AG04449 (cell line): Measurements from ENCODE around the gene HIRA.
"Not testable (repeated sequence)": the region's sequence is repeated elsewhere in the genome, so short reads cannot be mapped to it uniquely, and the experiment has no call there.

Experiments used
- CTCF ChIA-PET: fragments of 350-600 bp; formaldehyde crosslinking; extraction: SDS; loops from one replicate; lab custom pipeline; 2021; ENCODE audit warnings: antibody characterized with exemption; lab: Yijun Ruan, JAX
- POLR2A ChIA-PET: fragments of 400-600, 350-600 bp; formaldehyde crosslinking; extraction: SDS; loops from one replicate; lab custom pipeline; 2020; ENCODE audit warnings: antibody characterized with exemption, inconsistent platforms; lab: Yijun Ruan, JAX
- DNase-seq: peaks from one replicate; pipeline ENCODE4 v3.0.0-alpha.2; 2010; ENCODE audit warnings: low read depth, low spot score
- H3K4me3 ChIP-seq: 2 replicates; pipeline ENCODE4 v1.5.1; 2011; ENCODE audit warnings: low read depth, mild to moderate bottlenecking, control low read depth, low read length
- TF ChIP-seq, protein P1 (sequence below): IDR thresholded peaks from one replicate; pipeline ENCODE4 v1.5.1; 2011; ENCODE audit warnings: mild to moderate bottlenecking, moderate library complexity, low read length, control low read depth, inconsistent platforms; ENCODE audit not compliant: insufficient read depth; ENCODE audit errors: missing control alignments

The HIRA gene

DNA sequence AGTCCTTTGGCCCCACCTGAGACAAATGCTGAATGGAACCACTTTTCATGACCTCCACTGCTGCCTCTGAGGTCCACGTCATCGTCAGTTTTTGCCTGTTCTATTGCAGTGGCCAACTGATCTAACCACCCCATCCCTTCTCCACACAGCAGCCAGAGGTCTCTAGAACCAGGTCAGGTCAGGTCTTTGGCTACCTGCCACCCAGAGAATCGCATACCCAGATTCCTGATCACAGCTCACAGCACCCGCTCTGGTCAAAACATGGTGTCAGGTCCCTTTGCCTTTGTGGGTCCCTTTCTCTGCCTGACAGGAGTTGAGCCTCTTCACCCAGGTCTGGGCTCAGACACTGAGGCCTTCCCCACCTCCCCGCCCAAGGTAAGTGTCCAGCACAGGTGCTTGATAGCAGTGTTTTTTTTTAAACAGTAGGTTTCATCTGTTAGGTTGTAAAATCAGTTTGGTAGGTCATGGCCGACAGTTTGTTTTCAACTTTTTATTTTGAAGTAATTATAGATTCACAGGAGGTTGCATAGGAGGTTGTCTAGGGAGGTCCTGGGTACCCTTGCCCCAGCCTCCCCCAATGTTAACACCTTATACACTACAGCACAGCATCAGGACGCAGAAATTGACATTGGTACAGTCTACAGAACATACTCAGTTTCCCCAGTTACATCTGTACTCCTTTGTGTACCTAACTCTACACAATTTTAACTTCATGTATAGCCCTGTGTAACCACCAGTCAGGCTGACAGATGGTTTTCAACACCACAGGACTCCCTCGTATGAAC lies 9.1 kb upstream of the HIRA start:
- no peak for DNase-seq
- CTCF ChIA-PET, result no interaction called here
- TF ChIP-seq, protein P1, sequence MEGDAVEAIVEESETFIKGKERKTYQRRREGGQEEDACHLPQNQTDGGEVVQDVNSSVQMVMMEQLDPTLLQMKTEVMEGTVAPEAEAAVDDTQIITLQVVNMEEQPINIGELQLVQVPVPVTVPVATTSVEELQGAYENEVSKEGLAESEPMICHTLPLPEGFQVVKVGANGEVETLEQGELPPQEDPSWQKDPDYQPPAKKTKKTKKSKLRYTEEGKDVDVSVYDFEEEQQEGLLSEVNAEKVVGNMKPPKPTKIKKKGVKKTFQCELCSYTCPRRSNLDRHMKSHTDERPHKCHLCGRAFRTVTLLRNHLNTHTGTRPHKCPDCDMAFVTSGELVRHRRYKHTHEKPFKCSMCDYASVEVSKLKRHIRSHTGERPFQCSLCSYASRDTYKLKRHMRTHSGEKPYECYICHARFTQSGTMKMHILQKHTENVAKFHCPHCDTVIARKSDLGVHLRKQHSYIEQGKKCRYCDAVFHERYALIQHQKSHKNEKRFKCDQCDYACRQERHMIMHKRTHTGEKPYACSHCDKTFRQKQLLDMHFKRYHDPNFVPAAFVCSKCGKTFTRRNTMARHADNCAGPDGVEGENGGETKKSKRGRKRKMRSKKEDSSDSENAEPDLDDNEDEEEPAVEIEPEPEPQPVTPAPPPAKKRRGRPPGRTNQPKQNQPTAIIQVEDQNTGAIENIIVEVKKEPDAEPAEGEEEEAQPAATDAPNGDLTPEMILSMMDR, result no peak
- POLR2A ChIA-PET, result no interaction called here
- no peak overlapping the region for H3K4me3 ChIP-seq

DNA sequence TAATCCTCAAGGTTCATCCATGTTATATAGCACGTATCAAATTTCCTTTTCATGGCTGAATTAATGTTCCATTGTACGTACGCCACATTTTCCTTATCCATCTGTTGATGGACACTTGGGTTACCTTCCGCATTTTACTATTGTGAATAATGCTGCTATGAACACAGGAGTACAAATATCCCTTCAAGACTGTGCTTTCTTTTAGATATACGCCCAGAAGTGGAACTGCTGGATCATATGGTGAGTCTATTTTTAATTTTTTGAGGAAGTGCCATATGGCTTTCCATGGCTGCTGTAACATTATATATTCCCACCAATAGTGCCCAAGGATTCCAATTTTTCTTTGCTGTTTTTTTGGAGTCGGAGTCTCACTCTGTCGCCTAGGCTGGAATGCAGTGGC lies 6.8 kb upstream of the HIRA start:
- POLR2A ChIA-PET, result interaction anchor here (0.6 kb wide), 1 partner anchor 48 kb away, joined by 3 read pairs; no protein-coding TSS in a partner anchor
- TF ChIP-seq, protein P1, result no peak

DNA sequence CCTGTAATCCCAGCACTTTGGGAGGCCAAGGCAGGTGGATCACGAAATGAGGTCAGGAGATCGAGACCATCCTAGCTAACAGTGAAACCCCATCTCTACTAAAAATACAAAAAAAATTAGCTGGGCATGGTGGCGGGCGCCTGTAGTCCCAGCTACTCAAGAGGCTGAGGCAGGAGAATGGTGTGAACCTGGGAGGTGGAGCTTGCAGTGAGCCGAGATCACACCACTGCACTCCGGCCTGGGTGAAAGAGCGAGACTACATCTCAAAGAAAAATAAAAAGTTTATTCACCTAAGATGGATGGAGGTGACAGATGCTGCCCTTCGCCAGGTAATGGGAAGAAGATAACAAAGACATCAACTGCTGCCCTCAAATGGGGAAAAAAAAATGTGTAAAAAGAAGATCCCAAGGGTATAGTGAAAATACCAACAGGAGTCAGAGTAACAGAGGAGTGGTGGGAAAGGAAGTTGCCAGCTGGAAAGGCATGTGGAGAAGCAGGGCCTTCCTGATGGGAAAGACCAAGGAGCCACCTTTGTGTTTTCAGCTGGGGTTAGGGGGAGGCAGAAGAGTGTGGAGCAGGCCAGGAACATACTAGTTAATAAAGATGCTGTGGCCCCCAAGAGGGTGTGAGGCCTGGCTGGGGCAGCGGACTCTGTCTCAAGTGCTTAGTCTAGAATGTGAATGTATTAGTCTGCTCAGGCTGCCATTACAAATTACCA lies 5.1 kb upstream of the HIRA start:
- H3K4me3 ChIP-seq, CTCF ChIA-PET, DNase-seq, POLR2A ChIA-PET: not testable (repeated sequence)

More for the DNA sequence above, 6.8 kb upstream of the HIRA start:
- no peak for DNase-seq
- CTCF ChIA-PET, result no interaction called here
- H3K4me3 ChIP-seq, result no peak overlapping the region

DNA sequence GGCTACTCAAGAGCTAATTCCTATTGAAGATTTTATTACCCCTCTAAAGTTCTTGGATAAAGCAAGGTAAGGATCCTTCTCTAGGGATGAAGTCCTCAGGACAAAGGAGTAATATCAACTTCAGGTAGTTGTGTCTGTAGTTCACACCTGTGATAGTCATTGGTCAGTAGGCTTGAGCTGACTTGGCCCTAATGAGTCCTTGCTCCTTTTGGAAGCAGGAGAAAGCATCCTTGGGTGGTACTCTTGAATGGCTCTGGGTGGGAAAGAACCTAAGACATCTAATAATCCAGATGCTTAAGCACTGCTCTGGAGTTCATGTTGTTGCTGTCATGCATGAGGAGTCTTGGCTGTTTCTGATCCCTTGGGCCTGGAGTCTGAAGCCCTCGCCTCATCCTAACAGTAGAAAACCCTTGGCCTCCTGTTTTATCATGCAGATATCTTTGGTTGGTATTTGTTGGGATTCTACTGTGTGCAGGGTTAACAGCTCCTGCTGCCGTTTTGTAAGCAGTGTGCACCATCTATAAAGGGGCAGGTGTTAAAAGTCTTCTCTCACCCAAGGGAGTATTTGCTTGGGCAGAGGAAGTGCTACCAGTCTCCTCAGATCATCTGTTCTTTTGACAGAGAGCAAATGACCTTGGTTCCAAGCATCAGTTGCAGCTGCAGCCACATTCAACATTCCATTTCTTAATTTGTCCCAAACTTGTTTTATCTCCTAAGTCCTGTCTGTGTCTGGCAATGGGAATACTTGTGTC lies 3.5 kb upstream of the HIRA start:
- ChIA-PET POLR2A (no interaction called here), CTCF (interaction anchor here (0.9 to 2.1 kb wide), 3 partner anchors 10 to 195 kb away, joined by 3 to 6 read pairs (median 4); partner anchors contain the start of gene C22orf39)
- TF ChIP-seq, protein P1, result no peak
- DNase-seq, result no peak
- H3K4me3 ChIP-seq, result no peak overlapping the region

DNA sequence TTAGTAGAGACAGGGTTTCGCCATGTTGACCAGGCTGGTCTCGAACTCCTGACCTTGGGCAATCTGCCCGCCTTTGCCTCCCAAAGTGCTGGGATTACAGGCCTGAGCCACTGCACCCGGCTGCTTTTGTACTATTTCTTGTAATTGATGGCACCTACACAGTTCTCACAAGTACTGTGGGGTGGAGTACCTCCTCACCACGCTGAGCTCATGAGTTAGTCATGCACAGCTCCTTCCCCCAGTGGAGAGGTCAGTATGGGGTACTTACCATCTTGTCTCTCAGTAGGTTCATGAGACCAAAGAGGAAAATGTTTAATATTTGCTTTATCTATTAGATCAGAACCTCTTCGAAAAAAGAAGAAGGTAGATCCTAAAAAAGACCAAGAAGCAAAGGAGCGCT lies 2.9 kb upstream of the HIRA start:
- POLR2A ChIA-PET, result interaction anchor here (1.0 kb wide), 1 partner anchor 195 kb away, joined by 4 read pairs; no protein-coding TSS in a partner anchor
- no peak for DNase-seq
- TF ChIP-seq, protein P1, result no peak
- H3K4me3 ChIP-seq, result no peak overlapping the region
- CTCF ChIA-PET, result interaction anchor here (0.9 to 2.1 kb wide), 2 partner anchors 11 to 196 kb away, joined by 3 to 6 read pairs; no protein-coding TSS in a partner anchor

DNA sequence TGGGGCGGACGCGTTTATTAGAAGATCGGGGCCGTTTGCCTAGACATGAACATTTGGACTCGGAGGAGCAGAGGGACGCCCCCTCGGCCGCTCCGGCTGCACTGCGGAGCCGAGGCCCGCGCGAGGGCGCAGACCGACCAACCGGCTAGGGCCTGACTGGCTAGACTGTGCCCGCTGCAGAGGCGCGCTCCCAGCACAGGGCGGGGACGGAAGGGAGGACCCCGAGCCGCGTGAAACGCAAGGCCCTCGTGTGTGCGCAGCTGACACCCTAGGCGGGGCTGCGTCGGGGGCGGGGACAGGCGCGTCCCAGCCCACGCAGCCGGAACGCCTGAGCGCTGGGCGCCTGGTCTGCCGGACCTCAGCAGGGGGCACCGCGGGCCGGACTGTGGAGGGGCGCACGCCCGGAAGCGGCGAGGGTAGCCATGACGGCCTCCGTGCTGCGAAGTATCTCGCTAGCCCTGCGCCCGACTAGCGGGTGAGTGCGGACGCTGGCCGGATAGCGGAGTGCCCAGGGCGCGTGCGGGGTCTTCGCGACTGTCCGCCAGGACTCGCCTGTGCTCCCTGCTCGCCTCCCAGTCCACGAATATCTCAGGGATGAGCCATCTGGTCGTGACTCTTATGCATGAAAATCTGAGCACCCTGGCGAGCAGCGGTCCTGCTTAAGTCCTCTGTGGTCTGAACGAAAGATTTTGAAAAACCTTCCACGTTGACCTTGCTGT lies 759 bp upstream of the HIRA start, which contains the start of gene MRPL40:
Gene MRPL40, plus strand, starts transcription at position 413 of the 719 bp plus-strand sequence. Its CDS starts 10 bp downstream, at position 423.
- DNase-seq, result peak; percentile 54
- ChIA-PET CTCF (interaction anchor here (2.1 kb wide), 1 partner anchor 198 kb away, joined by 6 read pairs; no protein-coding TSS in a partner anchor), POLR2A (interaction anchor here (0.7 to 1.4 kb wide), 5 partner anchors 12 to 197 kb away, joined by 3 to 6 read pairs (median 4); partner anchors contain the start of genes C22orf39, CDC45 and UFD1)
- TF ChIP-seq, protein P1, result no peak
- H3K4me3 ChIP-seq, result peak within 1 kb of the TSS; percentile 91
